Endothelial cell of umbilical vein (primary cell): ENCODE data around the gene CHST11.

ENCODE experiments used
- EZH2 ChIP-seq: IDR thresholded peaks from 2 replicates; pipeline ENCODE4 v1.6.1; 2012; ENCODE audit warnings: borderline replicate concordance, low read depth, mild to moderate bottlenecking, moderate library complexity, low read length, inconsistent platforms; ENCODE audit not compliant: severe bottlenecking
- POLR2A ChIP-seq: IDR thresholded peaks from 2 replicates; pipeline ENCODE4 v1.6.1; 2012; ENCODE audit warnings: low read depth, mild to moderate bottlenecking, control low read depth, low read length

DNA sequence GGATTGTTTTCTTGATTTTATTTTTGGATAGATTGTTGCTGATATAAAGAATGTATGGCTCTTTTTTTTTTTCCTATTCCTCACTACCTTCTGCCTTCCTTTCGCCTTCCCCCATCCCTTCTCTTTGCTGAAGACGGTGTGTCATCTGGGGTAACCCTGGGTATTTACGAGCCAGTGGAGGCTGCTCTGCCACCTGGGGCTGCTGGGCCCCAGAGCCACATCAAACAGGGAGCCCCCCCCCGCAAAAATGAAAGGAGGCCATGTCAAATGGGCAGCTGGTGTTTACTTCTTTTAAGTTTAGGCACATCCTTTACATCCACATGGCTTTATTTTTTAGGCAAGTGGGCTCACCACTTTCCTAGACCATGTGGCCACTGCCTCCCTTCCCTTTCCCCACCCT, 25.4 kb downstream of the CHST11 start:
- TF ChIP-seq POLR2A (no peak), EZH2 (no peak)
